Transverse colon (tissue), 4 donors: ENCODE data around the gene PIK3CD. TPM values are rescaled to one million over a fixed set of nuclear protein-coding genes. Genes with fewer than 3 reads are reported as not detected.

ENCODE experiments used
- DNase-seq: peaks from one replicate; pipeline ENCODE4 v3.0.0-alpha.2; 2019
- H3K27ac ChIP-seq, 4 donors: fragments of 200-600 bp; sonication (generic); 2 replicates each; pipeline ENCODE4 v1.5.1; 2016 to 2018; ENCODE audit warnings: inconsistent platforms in 4 of 4
- H3K27me3 ChIP-seq: fragments of 200-600 bp; sonication (generic); 2 replicates; pipeline ENCODE4 v1.5.1; 2017; ENCODE audit warnings: inconsistent platforms
- H3K36me3 ChIP-seq, 4 donors: fragments of 200-600 bp; sonication (generic); 2 replicates each; pipeline ENCODE4 v1.5.1; 2017 to 2019; ENCODE audit warnings: inconsistent platforms in 4 of 4
- H3K4me1 ChIP-seq, 4 donors: fragments of 200-600 bp; sonication (generic); 2 replicates each; pipeline ENCODE4 v1.5.1; 2017 to 2020; ENCODE audit warnings: inconsistent platforms in 4 of 4
- H3K4me3 ChIP-seq, 4 donors: fragments of 200-600 bp; sonication (generic); 1 replicate in 1 of 4; 2 replicates in 3 of 4; pipeline versions ENCODE4 v1.5.1 to v1.6.1; 2017 to 2019; ENCODE audit warnings: inconsistent platforms in 4 of 4
- H3K9me3 ChIP-seq, 2 donors: fragments of 200-600 bp; sonication (generic); 2 replicates each; pipeline ENCODE4 v1.5.1; 2017 to 2019; ENCODE audit warnings: inconsistent platforms in 2 of 2
- EP300 ChIP-seq: sonication (generic); formaldehyde crosslinking; IDR thresholded peaks from one replicate; pipeline ENCODE4 v1.6.1; 2017; ENCODE audit warnings: antibody characterized with exemption, low read depth
- POLR2A ChIP-seq: fragments of 450-650 bp; IDR thresholded peaks from one replicate; pipeline ENCODE4 v1.6.1; 2016; ENCODE audit warnings: antibody characterized with exemption, mild to moderate bottlenecking, moderate library complexity
- POLR2AphosphoS5 ChIP-seq, 3 donors: sonication (generic); formaldehyde crosslinking; IDR thresholded peaks; one replicate each; pipeline ENCODE4 v1.6.1; 2016; ENCODE audit warnings: antibody characterized with exemption in 3 of 3
- WGBS, 2 donors: methylation state at CpG; one replicate each; pipeline ENCODE4 v1.1.5; 2018; ENCODE audit warnings: low coverage in 1 of 2; 5-methylcytosine and 5-hydroxymethylcytosine counted together
- in situ Hi-C, 4 donors: fragments of 200-750 bp; cut with MboI; loops; one replicate each; pipeline versions ENCODE4 v1.15.0 to v1.15.1; 2017; ENCODE audit warnings: low sequenced_read_pairs in 3 of 4, low pct_ligation_motif_present in 1 of 4, low pct_unique_long_range_greater_than_20kb in 1 of 4
- intact Hi-C: fragments of 100-400 bp; cut with DNase I; formaldehyde crosslinking; loops from one replicate; pipeline ENCODE4 v1.15.1; 2023; ENCODE audit warnings: low total_unique reads
- total RNA-seq, 4 donors: library from RNA; depleted of rRNA; stranded (reverse); fragments of >200 nt; gene quantifications; one replicate each; pipeline ENCODE4 v1.1.0, GENCODE V29; 2016
- TF ChIP-seq, protein P1 (sequence below), 5 experiments: fragments of 200-600 bp in 3 of 5; fragments of 450-650 bp in 2 of 5; sonication (generic) in 3 of 5; IDR thresholded peaks; 1 replicate in 2 of 5; 2 replicates in 3 of 5; pipeline ENCODE4 v1.5.1; 2016 to 2017; ENCODE audit warnings: antibody characterized with exemption in 5 of 5, inconsistent platforms in 3 of 5, mild to moderate bottlenecking in 2 of 5, moderate library complexity in 1 of 5

The PIK3CD gene
- total RNA-seq, 4 donors from 2014 or later, result 0.20 to 6.7 (median 4.1) TPM

GRCh38 chr1:9751971-9752370 is 100.4 kb downstream of the PIK3CD start:
- Histone ChIP-seq H3K4me1 (no peaks in the 10 kb centered on the region), H3K27ac (no peak overlapping the region), H3K36me3 (peaks cover 0 to 44% (median 13%) of the 10 kb centered on the region in 4 donors), H3K9me3 (no peaks in the 10 kb centered on the region), H3K4me3 (no peak overlapping the region), H3K27me3 (no peaks in the 10 kb centered on the region)
- DNase-seq, result no peak
- intact Hi-C loops (no loop called here), in situ Hi-C loops (no loop called here)
- no peak for TF ChIP-seq POLR2AphosphoS5 (IDR thresholded peaks at IDR 0.05)
- TF ChIP-seq, protein P1, sequence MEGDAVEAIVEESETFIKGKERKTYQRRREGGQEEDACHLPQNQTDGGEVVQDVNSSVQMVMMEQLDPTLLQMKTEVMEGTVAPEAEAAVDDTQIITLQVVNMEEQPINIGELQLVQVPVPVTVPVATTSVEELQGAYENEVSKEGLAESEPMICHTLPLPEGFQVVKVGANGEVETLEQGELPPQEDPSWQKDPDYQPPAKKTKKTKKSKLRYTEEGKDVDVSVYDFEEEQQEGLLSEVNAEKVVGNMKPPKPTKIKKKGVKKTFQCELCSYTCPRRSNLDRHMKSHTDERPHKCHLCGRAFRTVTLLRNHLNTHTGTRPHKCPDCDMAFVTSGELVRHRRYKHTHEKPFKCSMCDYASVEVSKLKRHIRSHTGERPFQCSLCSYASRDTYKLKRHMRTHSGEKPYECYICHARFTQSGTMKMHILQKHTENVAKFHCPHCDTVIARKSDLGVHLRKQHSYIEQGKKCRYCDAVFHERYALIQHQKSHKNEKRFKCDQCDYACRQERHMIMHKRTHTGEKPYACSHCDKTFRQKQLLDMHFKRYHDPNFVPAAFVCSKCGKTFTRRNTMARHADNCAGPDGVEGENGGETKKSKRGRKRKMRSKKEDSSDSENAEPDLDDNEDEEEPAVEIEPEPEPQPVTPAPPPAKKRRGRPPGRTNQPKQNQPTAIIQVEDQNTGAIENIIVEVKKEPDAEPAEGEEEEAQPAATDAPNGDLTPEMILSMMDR (IDR thresholded peaks at IDR 0.05), result no peak
- no peak for TF ChIP-seq POLR2A
- TF ChIP-seq EP300, result no peak
- WGBS, 2 donors, result 81 to 85% methylated on average over 2 to 3 of the region's 3 CpGs

DNA sequence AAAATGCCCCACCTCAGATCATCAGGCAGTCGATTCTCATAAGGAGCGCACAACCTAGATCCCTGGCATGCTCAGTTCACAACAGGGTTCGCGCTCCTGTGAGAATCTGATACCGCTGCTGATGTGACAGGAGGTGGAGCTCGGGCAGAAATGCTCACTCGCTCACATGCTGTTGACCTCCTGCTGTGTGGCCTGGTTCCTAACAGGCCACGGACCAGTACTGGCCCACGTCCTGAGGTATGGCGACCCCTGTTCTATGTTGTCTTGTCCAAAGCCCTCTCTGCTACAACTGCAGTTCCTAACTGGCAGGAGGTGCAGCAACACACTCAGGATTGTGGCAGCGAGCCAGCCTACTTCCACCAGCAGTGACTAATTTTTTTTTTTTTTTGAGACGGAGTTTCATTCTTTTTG is 101.6 kb downstream of the PIK3CD start:
- no peak for TF ChIP-seq EP300
- TF ChIP-seq, protein P1 (IDR thresholded peaks at IDR 0.05), result no peak
- no peak for TF ChIP-seq POLR2AphosphoS5 (IDR thresholded peaks at IDR 0.05)
- TF ChIP-seq POLR2A, result no peak
- H3K27ac ChIP-seq, result no peak overlapping the region
- 64 to 86% methylated on average over 2 to 12 of the region's 12 CpGs for WGBS, 2 donors
- H3K27me3 ChIP-seq, result no peaks in the 10 kb centered on the region
- intact Hi-C loops, result no loop called here
- in situ Hi-C loops, result no loop called here
- H3K9me3 ChIP-seq, result no peaks in the 10 kb centered on the region
- H3K4me1 ChIP-seq, result no peaks in the 10 kb centered on the region
- H3K36me3 ChIP-seq, result peaks cover 0 to 44% (median 13%) of the 10 kb centered on the region in 4 donors
- no peak for DNase-seq
- H3K4me3 ChIP-seq, result no peak overlapping the region

GRCh38 chr1:9755441-9755995 is 104.0 kb downstream of the PIK3CD start:
- WGBS, 2 donors, result 79 to 83% methylated on average over 10 of the region's 10 CpGs
- Histone ChIP-seq H3K36me3 (peaks cover 0 to 27% (median 5%) of the 10 kb centered on the region in 4 donors), H3K9me3 (no peaks in the 10 kb centered on the region), H3K27me3 (no peaks in the 10 kb centered on the region), H3K4me1 (no peaks in the 10 kb centered on the region), H3K4me3 (no peak overlapping the region), H3K27ac (no peak overlapping the region)
- in situ Hi-C loops, result no loop called here
- no peak for DNase-seq
- intact Hi-C loops, result no loop called here
- TF ChIP-seq EP300, result no peak
- no peak for TF ChIP-seq POLR2A
- no peak for TF ChIP-seq POLR2AphosphoS5 (IDR thresholded peaks at IDR 0.05)
- TF ChIP-seq, protein P1 (IDR thresholded peaks at IDR 0.05), result no peak

DNA sequence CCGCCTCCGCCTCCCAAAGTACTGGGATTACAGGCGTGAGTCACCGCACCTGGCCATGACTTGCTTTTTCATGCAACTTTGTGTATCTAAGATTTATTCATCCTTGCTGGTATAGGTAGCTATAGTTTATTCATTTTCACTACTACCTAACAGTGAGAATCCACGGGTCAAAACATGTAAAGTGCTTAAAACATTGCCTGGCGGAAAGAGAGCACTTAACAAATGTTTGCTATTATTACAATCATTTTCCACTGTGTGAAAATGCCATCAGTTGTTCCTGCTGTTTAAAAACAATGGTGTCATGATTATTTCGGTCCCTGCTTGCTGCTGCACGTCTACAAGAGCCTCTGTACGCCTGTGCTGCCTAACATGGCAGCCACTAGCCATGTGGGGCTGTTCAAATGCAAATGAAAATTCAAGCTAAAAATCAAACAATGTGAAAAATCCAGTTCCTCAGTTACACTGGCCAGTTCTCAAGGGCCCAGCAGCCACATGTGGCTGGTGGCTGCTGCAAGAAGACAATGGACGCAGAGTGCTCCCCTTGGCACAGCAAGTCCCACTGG is 107.1 kb downstream of the PIK3CD start:
- no peaks in the 10 kb centered on the region for H3K4me1 ChIP-seq
- TF ChIP-seq POLR2AphosphoS5 (IDR thresholded peaks at IDR 0.05), result no peak
- TF ChIP-seq POLR2A, result no peak
- TF ChIP-seq, protein P1 (IDR thresholded peaks at IDR 0.05), result no peak
- no peaks in the 10 kb centered on the region for H3K9me3 ChIP-seq
- no peak for DNase-seq
- in situ Hi-C loops, result no loop called here
- peaks cover 0 to 11% (median 0%) of the 10 kb centered on the region in 4 donors for H3K36me3 ChIP-seq
- WGBS, 2 donors, result 91 to 98% methylated on average over 6 to 10 of the region's 10 CpGs
- H3K27me3 ChIP-seq, result no peaks in the 10 kb centered on the region
- no peak overlapping the region for H3K4me3 ChIP-seq
- no peak overlapping the region for H3K27ac ChIP-seq
- intact Hi-C loops, result no loop called here
